ENCODE results near the gene BUD23.

Gene BUD23

GRCh38 chr7:73736885-73737284 is 53.5 kb downstream of the BUD23 start:
- H3K18ac ChIP-seq (ENCODE audit: low read length), result no peak overlapping the region
- no peak overlapping the region for H2AK5ac ChIP-seq (ENCODE audit: low read length)
- H4K5ac ChIP-seq (ENCODE audit: low read length), result no peak overlapping the region
- H3K9ac ChIP-seq (ENCODE audit: low read length), result no peak overlapping the region
- H3K79me1 ChIP-seq (ENCODE audit: low read length), result peaks cover 3% of the 10 kb centered on the region
- no peaks in the 10 kb centered on the region for H3K79me2 ChIP-seq (ENCODE audit: control insufficient read depth, insufficient read depth, low read length)
- H2BK15ac ChIP-seq (replicated peaks; ENCODE audit: low read depth), result no peak overlapping the region
- no peak overlapping the region for H2BK5ac ChIP-seq (ENCODE audit: low read length)
- peaks cover 2% of the 10 kb centered on the region for H3K4me1 ChIP-seq (ENCODE audit: control insufficient read depth, low read depth, low read length)
- H3K4me3 ChIP-seq (ENCODE audit: low read length), result no peak overlapping the region
- DNase-seq, result no peak
- no peak overlapping the region for H4K8ac ChIP-seq (ENCODE audit: low read depth, low read length)
- no peak overlapping the region for H3K23ac ChIP-seq (ENCODE audit: low read length)
- no peaks in the 10 kb centered on the region for H3K27me3 ChIP-seq (ENCODE audit: insufficient read depth, low read length, poor library complexity)
- no peaks in the 10 kb centered on the region for H3K36me3 ChIP-seq (ENCODE audit: control insufficient read depth, insufficient read depth, low read length)
- H3K4me2 ChIP-seq (ENCODE audit: low read length), result no peak overlapping the region
- H3K27ac ChIP-seq (ENCODE audit: low read depth, low read length), result no peak overlapping the region
- no peak overlapping the region for H2BK120ac ChIP-seq (ENCODE audit: low read depth, low read length)
- H3K4ac ChIP-seq (ENCODE audit: low read depth, low read length), result no peak overlapping the region
- no CpG with 5 or more reads among the region's 14 CpGs for WGBS (ENCODE audit: extremely low coverage, insufficient coverage, low lambda C conversion rate)
- H3K56ac ChIP-seq (ENCODE audit: low read length), result no peak overlapping the region

DNA sequence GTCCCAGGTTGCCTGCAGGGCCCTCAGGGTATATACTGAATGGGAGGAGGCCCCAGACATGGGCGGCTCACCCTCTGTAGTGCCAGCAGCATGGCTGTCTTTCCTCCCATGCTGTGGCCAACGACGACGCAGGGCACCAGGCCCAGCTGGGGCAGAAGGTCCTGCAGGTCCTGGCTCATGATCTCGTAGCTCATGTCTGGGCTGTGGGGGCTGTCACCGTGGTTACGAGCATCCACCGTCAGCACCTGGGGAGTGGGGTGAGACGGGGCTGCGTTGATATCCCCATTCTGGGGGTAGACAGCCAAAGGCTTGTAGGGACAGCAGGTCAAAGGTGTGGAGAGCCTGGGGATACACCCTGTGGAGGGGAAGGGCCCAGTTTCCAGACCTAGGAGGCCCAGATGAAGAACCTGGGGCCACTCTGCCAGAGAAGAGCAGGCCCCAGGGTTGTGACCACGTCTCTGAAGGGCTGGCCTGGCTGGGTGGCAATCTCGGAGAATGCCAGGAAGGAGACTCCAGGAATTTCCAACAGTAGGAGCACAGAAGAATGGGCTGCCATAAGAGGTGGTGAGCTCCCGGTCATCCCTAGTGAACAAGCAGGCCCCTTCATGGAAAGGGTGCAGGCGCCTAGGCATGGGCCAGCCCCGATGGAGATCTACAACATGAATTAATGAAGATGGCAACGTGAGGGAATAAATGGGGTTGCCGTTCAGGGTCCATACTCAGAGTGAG is 54.3 kb downstream of the BUD23 start:
- no peak overlapping the region for H3K23ac ChIP-seq (ENCODE audit: low read length)
- no peak overlapping the region for H3K4ac ChIP-seq (ENCODE audit: low read depth, low read length)
- H3K9ac ChIP-seq (ENCODE audit: low read length), result peak overlapping the region; percentile 9
- peak overlapping the region; percentile 34 for H3K56ac ChIP-seq (ENCODE audit: low read length)
- no peak overlapping the region for H3K27ac ChIP-seq (ENCODE audit: low read depth, low read length)
- no peak overlapping the region for H2AK5ac ChIP-seq (ENCODE audit: low read length)
- H3K4me1 ChIP-seq (ENCODE audit: control insufficient read depth, low read depth, low read length), result peaks cover 5% of the 10 kb centered on the region
- H2BK120ac ChIP-seq (ENCODE audit: low read depth, low read length), result no peak overlapping the region
- H3K4me2 ChIP-seq (ENCODE audit: low read length), result no peak overlapping the region
- no peak overlapping the region for H4K8ac ChIP-seq (ENCODE audit: low read depth, low read length)
- H3K27me3 ChIP-seq (ENCODE audit: insufficient read depth, low read length, poor library complexity), result no peaks in the 10 kb centered on the region
- no CpG with 5 or more reads among the region's 17 CpGs for WGBS (ENCODE audit: extremely low coverage, insufficient coverage, low lambda C conversion rate)
- peaks cover 3% of the 10 kb centered on the region for H3K79me1 ChIP-seq (ENCODE audit: low read length)
- no peak overlapping the region for H3K18ac ChIP-seq (ENCODE audit: low read length)
- DNase-seq, result no peak
- H3K4me3 ChIP-seq (ENCODE audit: low read length), result no peak overlapping the region
- no peak overlapping the region for H4K5ac ChIP-seq (ENCODE audit: low read length)
- no peaks in the 10 kb centered on the region for H3K79me2 ChIP-seq (ENCODE audit: control insufficient read depth, insufficient read depth, low read length)
- no peak overlapping the region for H2BK15ac ChIP-seq (replicated peaks; ENCODE audit: low read depth)
- no peak overlapping the region for H2BK5ac ChIP-seq (ENCODE audit: low read length)
- H3K36me3 ChIP-seq (ENCODE audit: control insufficient read depth, insufficient read depth, low read length), result no peaks in the 10 kb centered on the region

- Histone ChIP-seq H3K18ac (ENCODE audit: low read length) (no peak overlapping the region), H4K5ac (ENCODE audit: low read length) (no peak overlapping the region), H2AK5ac (ENCODE audit: low read length) (no peak overlapping the region), H3K4me1 (ENCODE audit: control insufficient read depth, low read depth, low read length) (peaks cover 6% of the 10 kb centered on the region), H3K9ac (ENCODE audit: low read length) (peak overlapping the region; percentile 93), H3K27me3 (ENCODE audit: insufficient read depth, low read length, poor library complexity) (no peaks in the 10 kb centered on the region), H2BK15ac (replicated peaks; ENCODE audit: low read depth) (no peak overlapping the region), H3K4me3 (ENCODE audit: low read length) (peak overlapping the region; percentile 82), H2BK5ac (ENCODE audit: low read length) (peak overlapping the region; percentile 73), H3K4me2 (ENCODE audit: low read length) (peak overlapping the region; percentile 91), H3K23ac (ENCODE audit: low read length) (peak overlapping the region; percentile 80), H3K79me1 (ENCODE audit: low read length) (peaks cover 3% of the 10 kb centered on the region), H3K56ac (ENCODE audit: low read length) (peak overlapping the region; percentile 96), H4K8ac (ENCODE audit: low read depth, low read length) (no peak overlapping the region), H3K36me3 (ENCODE audit: control insufficient read depth, insufficient read depth, low read length) (no peaks in the 10 kb centered on the region), H3K27ac (ENCODE audit: low read depth, low read length) (peak overlapping the region; percentile 56), H3K4ac (ENCODE audit: low read depth, low read length) (no peak overlapping the region), H3K79me2 (ENCODE audit: control insufficient read depth, insufficient read depth, low read length) (no peaks in the 10 kb centered on the region), H2BK120ac (ENCODE audit: low read depth, low read length) (no peak overlapping the region)
- WGBS (ENCODE audit: extremely low coverage, insufficient coverage, low lambda C conversion rate), result no CpG with 5 or more reads among the region's 24 CpGs
- peak; percentile 72 for DNase-seq
Observed at GRCh38 chr7:73738220-73738611, 54.8 kb downstream of the BUD23 start.

- no peak within 1 kb of the TSS for H2BK120ac ChIP-seq (ENCODE audit: low read depth, low read length)
Observed at GRCh38 chr7:73738612-73739386, 55.4 kb downstream of the BUD23 start, which contains the start of gene ABHD11. TSS of gene ABHD11 (minus strand) at chr7:73738802. CDS start at chr7:73738770, 32 bp downstream.

GRCh38 chr7:73739387-73739767 is 56.0 kb downstream of the BUD23 start:
- Histone ChIP-seq H3K9ac (ENCODE audit: low read length) (peak overlapping the region; percentile 72), H3K36me3 (ENCODE audit: control insufficient read depth, insufficient read depth, low read length) (no peaks in the 10 kb centered on the region), H3K79me2 (ENCODE audit: control insufficient read depth, insufficient read depth, low read length) (no peaks in the 10 kb centered on the region), H3K18ac (ENCODE audit: low read length) (peak overlapping the region; percentile 22), H2BK120ac (ENCODE audit: low read depth, low read length) (no peak overlapping the region), H3K4me3 (ENCODE audit: low read length) (peak overlapping the region; percentile 50), H3K27ac (ENCODE audit: low read depth, low read length) (peak overlapping the region; percentile 62), H3K4me1 (ENCODE audit: control insufficient read depth, low read depth, low read length) (peaks cover 8% of the 10 kb centered on the region), H3K79me1 (ENCODE audit: low read length) (peaks cover 3% of the 10 kb centered on the region), H3K56ac (ENCODE audit: low read length) (peak overlapping the region; percentile 84), H3K4me2 (ENCODE audit: low read length) (peak overlapping the region; percentile 39), H2BK15ac (replicated peaks; ENCODE audit: low read depth) (no peak overlapping the region), H4K5ac (ENCODE audit: low read length) (no peak overlapping the region), H3K27me3 (ENCODE audit: insufficient read depth, low read length, poor library complexity) (no peaks in the 10 kb centered on the region), H3K23ac (ENCODE audit: low read length) (peak overlapping the region; percentile 66), H2BK5ac (ENCODE audit: low read length) (no peak overlapping the region), H2AK5ac (ENCODE audit: low read length) (no peak overlapping the region), H3K4ac (ENCODE audit: low read depth, low read length) (peak overlapping the region; percentile 0), H4K8ac (ENCODE audit: low read depth, low read length) (no peak overlapping the region)
- WGBS (ENCODE audit: extremely low coverage, insufficient coverage, low lambda C conversion rate), result no CpG with 5 or more reads among the region's 13 CpGs
- no peak for DNase-seq

More at GRCh38 chr7:73738612-73739386, 55.4 kb downstream of the BUD23 start, which contains the start of gene ABHD11:
- Histone ChIP-seq H3K79me1 (ENCODE audit: low read length) (peaks cover 3% of the 10 kb centered on the region), H4K5ac (ENCODE audit: low read length) (no peak within 1 kb of the TSS), H3K4me3 (ENCODE audit: low read length) (peak within 1 kb of the TSS; percentile 82), H2AK5ac (ENCODE audit: low read length) (no peak within 1 kb of the TSS), H3K4me2 (ENCODE audit: low read length) (peak within 1 kb of the TSS; percentile 91), H2BK15ac (replicated peaks; ENCODE audit: low read depth) (no peak within 1 kb of the TSS), H3K36me3 (ENCODE audit: control insufficient read depth, insufficient read depth, low read length) (no peaks in the 10 kb centered on the region), H2BK5ac (ENCODE audit: low read length) (peak within 1 kb of the TSS; percentile 73), H3K27me3 (ENCODE audit: insufficient read depth, low read length, poor library complexity) (no peaks in the 10 kb centered on the region), H3K4me1 (ENCODE audit: control insufficient read depth, low read depth, low read length) (peaks cover 8% of the 10 kb centered on the region), H3K18ac (ENCODE audit: low read length) (peak within 1 kb of the TSS; percentile 22), H3K27ac (ENCODE audit: low read depth, low read length) (peak within 1 kb of the TSS; percentile 62), H3K23ac (ENCODE audit: low read length) (peak within 1 kb of the TSS; percentile 80), H3K79me2 (ENCODE audit: control insufficient read depth, insufficient read depth, low read length) (no peaks in the 10 kb centered on the region), H3K56ac (ENCODE audit: low read length) (peak within 1 kb of the TSS; percentile 96), H3K9ac (ENCODE audit: low read length) (peak within 1 kb of the TSS; percentile 93), H3K4ac (ENCODE audit: low read depth, low read length) (peak within 1 kb of the TSS; percentile 0), H4K8ac (ENCODE audit: low read depth, low read length) (peak within 1 kb of the TSS; percentile 70)
- WGBS (ENCODE audit: extremely low coverage, insufficient coverage, low lambda C conversion rate), result no CpG with 5 or more reads among the region's 84 CpGs
- peak; percentile 97 for DNase-seq

Measured in mesendoderm (in vitro differentiated cells).